NB4 (cell line): Measurements from ENCODE around the gene MPND.

Source experiments
- CTCF ChIP-seq: IDR thresholded peaks from one replicate; pipeline ENCODE4 v1.5.1; 2012; ENCODE audit warnings: low read depth, low read length
- POLR2A ChIP-seq: IDR thresholded peaks from 2 replicates; pipeline ENCODE4 v1.6.1; 2011; ENCODE audit warnings: mild to moderate bottlenecking; ENCODE audit not compliant: insufficient read length; ENCODE audit errors: extremely low read depth

- TF ChIP-seq CTCF: no peak
- TF ChIP-seq POLR2A: no peak
Observed at GRCh38 chr19:4363571-4364304, 20.4 kb downstream of the MPND start.
